K562 (cell line): ENCODE data around the gene HIVEP1.

Experiments used
- CTCF ChIP-seq, 3 experiments: IDR thresholded peaks in 2 of 3; conservative IDR thresholded peaks in 1 of 3; 2 replicates each; pipeline ENCODE4 v1.5.1; 2011 to 2012; ENCODE audit warnings: low read length in 3 of 3, mild to moderate bottlenecking in 3 of 3, control low read depth in 2 of 3, improper control_type of control experiment in 1 of 3, inconsistent platforms in 1 of 3, low read depth in 1 of 3, mixed read lengths in 1 of 3, moderate library complexity in 1 of 3; ENCODE audit not compliant: insufficient read depth in 2 of 3
- HDAC3 ChIP-seq: fragments of 450-650 bp; IDR thresholded peaks from 2 replicates; pipeline ENCODE4 v1.6.1; 2018; ENCODE audit warnings: borderline replicate concordance, mild to moderate bottlenecking, moderate library complexity; ENCODE audit not compliant: partially characterized antibody
- HDAC6 ChIP-seq: IDR thresholded peaks from 2 replicates; pipeline ENCODE4 v1.6.1; 2012; ENCODE audit warnings: low read depth, mild to moderate bottlenecking, control low read depth, inconsistent platforms, low read length, moderate library complexity
- ZBTB7A ChIP-seq: IDR thresholded peaks from 2 replicates; pipeline ENCODE4 v1.6.1; 2011; ENCODE audit warnings: low read depth, mild to moderate bottlenecking, low read length, moderate library complexity, borderline replicate concordance; ENCODE audit not compliant: control insufficient read depth
- ZNF79 ChIP-seq: fragments of 250-450 bp; sonication (Bioruptor Pico); IDR thresholded peaks from 2 replicates; pipeline ENCODE4 v1.4.0; 2020; ENCODE audit warnings: low read depth, mild to moderate bottlenecking, moderate library complexity
- TF ChIP-seq, protein P1 (sequence below): fragments of 450-650 bp; IDR thresholded peaks from 2 replicates; pipeline ENCODE4 v1.6.1; 2014; ENCODE audit warnings: low read depth, mild to moderate bottlenecking, moderate library complexity, borderline replicate concordance
- TF ChIP-seq, protein P2 (sequence below): fragments of 250-450 bp; sonication (Bioruptor Pico); IDR thresholded peaks from 2 replicates; pipeline ENCODE4 v1.4.0; 2020; ENCODE audit warnings: mild to moderate bottlenecking
- TF ChIP-seq, protein P3 (sequence below): sonication (generic); formaldehyde crosslinking; IDR thresholded peaks from 2 replicates; pipeline ENCODE4 v1.9.0; 2022; ENCODE audit warnings: mild to moderate bottlenecking, missing genetic modification reagents

- TF ChIP-seq HDAC3 (no peak), ZBTB7A (no peak), CTCF (IDR thresholded peaks at IDR 0.05 in 2 of 3, conservative IDR thresholded peaks at IDR 0.05 in 1 of 3; ENCODE audit: insufficient read depth in 2 of 3, low read depth in 1 of 3, low read length in 3 of 3) (no peak), ZNF79 (CRISPR knock-in tag) (no peak), HDAC6 (no peak)
- TF ChIP-seq, protein P1, sequence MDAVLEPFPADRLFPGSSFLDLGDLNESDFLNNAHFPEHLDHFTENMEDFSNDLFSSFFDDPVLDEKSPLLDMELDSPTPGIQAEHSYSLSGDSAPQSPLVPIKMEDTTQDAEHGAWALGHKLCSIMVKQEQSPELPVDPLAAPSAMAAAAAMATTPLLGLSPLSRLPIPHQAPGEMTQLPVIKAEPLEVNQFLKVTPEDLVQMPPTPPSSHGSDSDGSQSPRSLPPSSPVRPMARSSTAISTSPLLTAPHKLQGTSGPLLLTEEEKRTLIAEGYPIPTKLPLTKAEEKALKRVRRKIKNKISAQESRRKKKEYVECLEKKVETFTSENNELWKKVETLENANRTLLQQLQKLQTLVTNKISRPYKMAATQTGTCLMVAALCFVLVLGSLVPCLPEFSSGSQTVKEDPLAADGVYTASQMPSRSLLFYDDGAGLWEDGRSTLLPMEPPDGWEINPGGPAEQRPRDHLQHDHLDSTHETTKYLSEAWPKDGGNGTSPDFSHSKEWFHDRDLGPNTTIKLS = no peak
- TF ChIP-seq, protein P2, sequence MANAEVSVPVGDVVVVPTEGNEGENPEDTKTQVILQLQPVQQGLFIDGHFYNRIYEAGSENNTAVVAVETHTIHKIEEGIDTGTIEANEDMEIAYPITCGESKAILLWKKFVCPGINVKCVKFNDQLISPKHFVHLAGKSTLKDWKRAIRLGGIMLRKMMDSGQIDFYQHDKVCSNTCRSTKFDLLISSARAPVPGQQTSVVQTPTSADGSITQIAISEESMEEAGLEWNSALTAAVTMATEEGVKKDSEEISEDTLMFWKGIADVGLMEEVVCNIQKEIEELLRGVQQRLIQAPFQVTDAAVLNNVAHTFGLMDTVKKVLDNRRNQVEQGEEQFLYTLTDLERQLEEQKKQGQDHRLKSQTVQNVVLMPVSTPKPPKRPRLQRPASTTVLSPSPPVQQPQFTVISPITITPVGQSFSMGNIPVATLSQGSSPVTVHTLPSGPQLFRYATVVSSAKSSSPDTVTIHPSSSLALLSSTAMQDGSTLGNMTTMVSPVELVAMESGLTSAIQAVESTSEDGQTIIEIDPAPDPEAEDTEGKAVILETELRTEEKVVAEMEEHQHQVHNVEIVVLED (CRISPR knock-in tag) = no peak
- TF ChIP-seq, protein P3, sequence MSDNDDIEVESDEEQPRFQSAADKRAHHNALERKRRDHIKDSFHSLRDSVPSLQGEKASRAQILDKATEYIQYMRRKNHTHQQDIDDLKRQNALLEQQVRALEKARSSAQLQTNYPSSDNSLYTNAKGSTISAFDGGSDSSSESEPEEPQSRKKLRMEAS (CRISPR knock-in tag) = no peak
These were observed 186.7 kb downstream of the HIVEP1 start for GRCh38 chr6:12198851-12199250.
